GM21717 (cell line): ENCODE data around the gene DDIT4.
"Not testable (repeated sequence)": the region's sequence is repeated elsewhere in the genome, so short reads cannot be mapped to it uniquely, and the experiment has no call there.

Experiments used
- ATAC-seq: cut with Tn5 transposase; IDR thresholded peaks from one replicate; pipeline ENCODE4 v1.9.1; 2021; ENCODE audit warnings: mild to moderate bottlenecking, moderate library complexity; ENCODE audit not compliant: unreplicated experiment

DDIT4 gene

DNA sequence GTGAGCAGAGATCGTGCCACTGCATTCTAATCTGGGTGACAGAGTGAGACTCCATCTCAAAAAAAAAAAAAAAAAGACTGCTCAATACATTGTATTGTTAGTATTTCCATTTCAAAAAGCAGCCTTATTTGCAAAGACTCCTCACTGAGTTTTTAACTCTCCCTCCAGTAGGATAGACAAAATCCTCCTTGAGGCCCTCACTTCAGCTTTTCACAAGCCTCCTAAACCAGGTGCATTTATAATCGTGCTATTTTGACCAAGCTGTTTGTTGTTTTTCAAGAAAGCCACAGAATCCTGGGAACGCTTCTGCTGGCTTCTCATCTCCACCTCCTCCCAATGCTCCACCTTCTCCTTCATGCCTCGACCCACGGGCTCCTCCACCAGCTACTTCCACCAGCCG is 6.3 kb upstream of the DDIT4 start:
- ATAC-seq, result no peak

DNA sequence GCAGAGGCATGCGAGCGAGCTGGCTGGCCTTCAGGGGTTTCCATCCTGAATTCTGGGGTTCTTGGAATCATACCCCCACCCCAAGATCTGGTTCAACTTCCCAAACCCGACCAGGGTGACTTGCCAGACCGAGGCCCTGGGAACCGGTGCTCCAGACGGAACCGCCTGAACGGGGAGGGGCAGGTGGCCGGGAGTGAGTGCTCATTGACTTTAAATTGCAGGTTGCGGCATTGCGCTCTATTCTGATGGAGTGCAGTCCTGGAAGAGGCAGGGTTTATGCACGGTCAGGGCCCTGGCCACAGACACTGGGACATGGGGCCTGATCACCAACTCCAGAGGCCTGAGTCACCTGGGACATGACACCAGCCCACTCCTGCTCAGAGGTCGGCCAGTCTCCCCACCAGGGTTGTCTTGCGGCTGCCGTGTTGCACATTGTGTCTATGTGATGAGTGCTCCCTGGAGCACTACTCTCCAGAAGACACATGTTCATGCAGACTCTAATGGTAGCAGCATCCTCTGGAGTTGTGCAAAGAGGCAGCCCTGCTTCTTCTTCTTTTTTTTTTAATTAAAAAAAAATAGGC is 5.8 kb upstream of the DDIT4 start:
- ATAC-seq, result no peak

DNA sequence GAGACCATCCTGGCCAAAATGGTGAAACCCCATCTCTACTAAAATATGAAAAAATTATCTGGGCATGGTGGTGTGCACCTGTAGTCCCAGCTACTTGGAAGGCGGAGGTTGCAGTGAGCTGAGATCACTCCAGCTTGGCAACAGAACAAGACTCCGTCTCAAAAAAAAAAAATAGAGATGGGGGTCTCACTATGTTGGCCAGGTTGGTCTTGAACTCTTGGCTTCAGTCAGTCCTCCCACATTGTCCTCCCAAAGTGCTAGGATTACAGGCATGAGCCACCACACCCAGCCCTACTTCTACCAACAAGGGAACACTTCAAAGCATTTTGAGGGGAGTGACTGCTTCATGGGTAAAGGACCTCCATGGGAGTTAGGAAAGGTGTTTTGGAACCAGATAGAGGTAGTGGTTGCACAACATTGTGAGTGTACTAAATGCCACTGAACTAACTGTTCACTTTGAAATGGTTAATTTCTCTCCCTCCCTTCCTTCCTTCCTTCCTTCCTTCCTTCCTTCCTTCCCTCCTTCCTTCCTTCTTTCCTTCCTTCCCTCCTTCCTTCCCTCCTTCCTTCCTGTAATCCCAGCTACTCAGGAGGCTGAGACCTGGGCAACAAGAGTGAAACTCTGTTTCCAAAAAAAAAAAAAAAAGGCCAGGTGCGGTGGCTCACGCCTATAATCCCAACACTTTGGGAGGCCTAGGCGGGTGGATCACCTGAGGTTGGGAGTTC is 5.1 kb upstream of the DDIT4 start:
- ATAC-seq, result not testable (repeated sequence)

DNA sequence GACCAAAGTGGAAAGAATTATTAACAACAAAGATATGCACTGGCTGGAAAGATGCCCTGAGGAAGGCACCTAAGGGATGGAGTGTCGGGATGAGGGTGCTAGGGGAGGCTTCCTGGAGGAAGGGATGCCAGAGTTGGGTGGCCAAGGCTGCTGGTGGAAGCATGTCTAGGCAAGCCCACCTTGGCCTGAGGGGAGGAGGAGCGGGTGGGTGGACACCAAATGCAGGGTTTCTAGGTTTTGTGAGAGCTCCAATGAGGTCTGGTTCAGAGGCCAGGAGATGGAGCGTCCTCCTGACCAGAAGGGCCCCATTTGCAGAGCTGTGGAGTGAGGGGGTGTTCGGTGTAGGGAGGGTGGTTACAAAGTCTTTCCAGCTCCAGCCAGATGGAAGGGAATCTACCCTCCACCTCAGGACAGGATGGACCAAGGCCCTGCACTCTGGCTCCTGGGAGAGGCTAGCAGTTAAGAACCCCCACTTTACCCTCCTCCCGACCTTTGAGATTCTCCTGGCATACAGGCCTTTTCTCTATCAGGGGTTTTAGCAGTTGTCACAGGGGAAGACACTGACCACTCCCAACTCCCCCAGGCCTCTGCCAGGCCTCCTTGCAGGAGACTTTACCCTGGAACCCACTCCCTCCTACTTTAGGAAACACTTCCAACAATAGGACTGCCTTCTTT is 3.0 kb upstream of the DDIT4 start:
- ATAC-seq, result no peak

DNA sequence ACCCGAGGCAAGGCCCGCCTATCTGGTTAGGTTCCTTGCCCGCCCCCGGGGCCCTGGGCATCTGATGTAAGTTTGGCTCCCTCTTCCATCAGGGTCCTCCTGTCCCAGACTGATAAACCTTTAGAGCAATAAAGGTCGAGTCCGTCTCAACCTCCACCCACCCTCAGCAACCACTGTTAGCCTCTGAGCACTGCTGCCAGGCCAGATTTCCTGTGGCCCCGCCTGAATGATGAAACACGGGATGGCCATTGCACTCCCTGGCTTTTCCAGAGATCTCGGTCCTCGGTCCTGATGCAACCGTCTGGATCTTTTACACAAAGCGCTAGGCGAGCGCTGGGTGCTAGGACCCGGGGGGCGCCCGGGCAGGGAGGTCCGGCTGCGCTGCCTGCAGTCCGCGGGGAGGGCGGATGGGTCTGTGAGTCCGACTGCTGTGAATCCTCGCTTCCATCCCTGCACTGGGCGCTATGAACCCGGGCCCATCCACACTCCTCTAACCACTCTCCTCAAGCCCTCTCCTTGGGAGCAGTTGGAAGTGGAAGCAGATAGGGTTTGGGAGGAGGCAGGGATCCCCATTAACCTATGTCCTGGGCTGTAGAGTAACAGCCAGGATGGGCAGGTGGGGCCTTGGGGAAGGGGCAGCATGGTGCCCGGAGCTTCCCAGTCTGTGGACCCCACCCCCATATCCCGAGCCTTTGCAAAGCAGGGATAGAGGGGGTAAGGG is 875 bp upstream of the DDIT4 start:
- peak; percentile 18 for ATAC-seq

DNA sequence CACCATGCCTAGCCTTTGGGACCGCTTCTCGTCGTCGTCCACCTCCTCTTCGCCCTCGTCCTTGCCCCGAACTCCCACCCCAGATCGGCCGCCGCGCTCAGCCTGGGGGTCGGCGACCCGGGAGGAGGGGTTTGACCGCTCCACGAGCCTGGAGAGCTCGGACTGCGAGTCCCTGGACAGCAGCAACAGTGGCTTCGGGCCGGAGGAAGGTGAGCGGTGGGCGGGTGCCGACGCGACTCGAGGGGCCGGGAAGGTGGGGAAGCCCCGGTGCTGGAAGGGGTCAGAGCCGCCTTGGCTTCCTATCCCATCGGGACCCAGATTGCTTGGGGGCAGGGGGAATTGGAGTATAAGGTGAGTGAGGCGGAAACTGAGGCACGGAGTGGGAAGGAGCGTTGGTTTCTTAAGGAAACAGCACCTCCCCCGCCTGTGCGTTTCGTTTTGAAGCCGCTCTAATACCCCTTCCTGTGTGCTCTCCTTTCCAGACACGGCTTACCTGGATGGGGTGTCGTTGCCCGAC is 547 bp downstream of the DDIT4 start:
- no peak for ATAC-seq

DNA sequence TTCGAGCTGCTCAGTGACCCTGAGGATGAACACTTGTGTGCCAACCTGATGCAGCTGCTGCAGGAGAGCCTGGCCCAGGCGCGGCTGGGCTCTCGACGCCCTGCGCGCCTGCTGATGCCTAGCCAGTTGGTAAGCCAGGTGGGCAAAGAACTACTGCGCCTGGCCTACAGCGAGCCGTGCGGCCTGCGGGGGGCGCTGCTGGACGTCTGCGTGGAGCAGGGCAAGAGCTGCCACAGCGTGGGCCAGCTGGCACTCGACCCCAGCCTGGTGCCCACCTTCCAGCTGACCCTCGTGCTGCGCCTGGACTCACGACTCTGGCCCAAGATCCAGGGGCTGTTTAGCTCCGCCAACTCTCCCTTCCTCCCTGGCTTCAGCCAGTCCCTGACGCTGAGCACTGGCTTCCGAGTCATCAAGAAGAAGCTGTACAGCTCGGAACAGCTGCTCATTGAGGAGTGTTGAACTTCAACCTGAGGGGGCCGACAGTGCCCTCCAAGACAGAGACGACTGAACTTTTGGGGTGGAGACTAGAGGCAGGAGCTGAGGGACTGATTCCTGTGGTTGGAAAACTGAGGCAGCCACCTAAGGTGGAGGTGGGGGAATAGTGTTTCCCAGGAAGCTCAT is 1.1 kb downstream of the DDIT4 start:
- no peak for ATAC-seq

DNA sequence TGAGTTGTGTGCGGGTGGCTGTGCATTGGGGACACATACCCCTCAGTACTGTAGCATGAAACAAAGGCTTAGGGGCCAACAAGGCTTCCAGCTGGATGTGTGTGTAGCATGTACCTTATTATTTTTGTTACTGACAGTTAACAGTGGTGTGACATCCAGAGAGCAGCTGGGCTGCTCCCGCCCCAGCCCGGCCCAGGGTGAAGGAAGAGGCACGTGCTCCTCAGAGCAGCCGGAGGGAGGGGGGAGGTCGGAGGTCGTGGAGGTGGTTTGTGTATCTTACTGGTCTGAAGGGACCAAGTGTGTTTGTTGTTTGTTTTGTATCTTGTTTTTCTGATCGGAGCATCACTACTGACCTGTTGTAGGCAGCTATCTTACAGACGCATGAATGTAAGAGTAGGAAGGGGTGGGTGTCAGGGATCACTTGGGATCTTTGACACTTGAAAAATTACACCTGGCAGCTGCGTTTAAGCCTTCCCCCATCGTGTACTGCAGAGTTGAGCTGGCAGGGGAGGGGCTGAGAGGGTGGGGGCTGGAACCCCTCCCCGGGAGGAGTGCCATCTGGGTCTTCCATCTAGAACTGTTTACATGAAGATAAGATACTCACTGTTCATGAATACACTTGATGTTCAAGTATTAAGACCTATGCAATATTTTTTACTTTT is 1.8 kb downstream of the DDIT4 start:
- no peak for ATAC-seq

DNA sequence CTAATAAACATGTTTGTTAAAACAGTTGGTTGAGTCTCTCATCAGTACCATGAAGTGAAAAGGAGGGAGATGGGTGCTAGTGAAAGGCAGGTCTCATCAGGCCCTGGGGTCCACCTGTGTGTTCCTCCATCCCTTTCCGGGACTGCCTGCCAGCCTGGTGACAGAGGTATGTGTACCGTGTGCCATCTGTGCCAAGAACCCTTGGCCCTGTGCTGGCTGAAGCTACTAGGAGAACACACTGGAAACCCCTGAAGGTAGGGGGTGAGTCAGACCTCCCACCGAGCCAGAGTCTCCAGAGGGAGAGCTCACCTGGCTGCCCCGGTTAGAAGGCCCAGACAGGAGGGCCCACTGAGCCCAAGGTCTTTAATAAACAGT is 2.3 kb downstream of the DDIT4 start:
- ATAC-seq, result no peak

DNA sequence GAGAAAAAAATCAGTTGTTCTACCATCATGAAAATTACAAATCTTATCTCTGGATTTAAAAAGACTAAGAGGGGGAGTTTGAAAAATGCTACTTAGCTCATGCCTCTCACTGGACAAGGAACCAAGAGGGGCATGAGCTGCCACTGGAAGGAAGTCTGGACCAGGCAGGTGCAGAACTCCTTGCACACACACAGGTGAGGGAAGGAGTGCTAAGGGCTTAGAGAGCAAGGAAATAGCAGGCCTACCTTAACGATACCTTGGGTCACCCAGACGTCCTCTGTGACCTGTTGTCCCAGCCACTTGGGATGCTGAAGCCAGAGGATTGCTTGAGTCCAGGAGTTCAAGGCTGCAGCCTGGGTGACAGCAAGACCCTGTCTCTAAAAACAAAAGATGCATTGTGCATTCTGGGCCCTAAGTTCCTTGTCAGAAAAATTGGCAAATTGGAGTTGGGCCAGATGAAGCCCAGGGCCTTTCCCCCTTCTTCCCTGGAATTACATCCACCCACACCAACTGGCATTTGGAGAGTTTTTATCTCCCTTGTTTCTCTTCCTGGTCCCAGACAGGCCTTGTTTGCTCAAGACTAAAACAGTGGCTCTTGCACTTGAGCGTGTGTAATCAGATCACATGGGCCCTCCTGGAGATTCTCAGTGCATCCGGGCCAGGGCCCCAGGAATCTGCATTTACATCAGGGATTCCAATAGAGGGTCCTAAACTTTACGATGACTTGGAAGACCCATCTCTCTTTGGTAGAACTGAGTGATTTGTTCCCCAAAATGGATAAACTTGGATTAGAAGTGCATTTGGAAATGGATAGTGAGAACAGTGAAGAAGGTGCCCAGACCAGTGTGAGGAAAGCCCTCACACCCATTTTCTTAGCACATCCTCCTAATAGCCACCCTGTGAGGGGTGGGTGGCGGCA is 3.0 kb downstream of the DDIT4 start:
- ATAC-seq, result no peak

DNA sequence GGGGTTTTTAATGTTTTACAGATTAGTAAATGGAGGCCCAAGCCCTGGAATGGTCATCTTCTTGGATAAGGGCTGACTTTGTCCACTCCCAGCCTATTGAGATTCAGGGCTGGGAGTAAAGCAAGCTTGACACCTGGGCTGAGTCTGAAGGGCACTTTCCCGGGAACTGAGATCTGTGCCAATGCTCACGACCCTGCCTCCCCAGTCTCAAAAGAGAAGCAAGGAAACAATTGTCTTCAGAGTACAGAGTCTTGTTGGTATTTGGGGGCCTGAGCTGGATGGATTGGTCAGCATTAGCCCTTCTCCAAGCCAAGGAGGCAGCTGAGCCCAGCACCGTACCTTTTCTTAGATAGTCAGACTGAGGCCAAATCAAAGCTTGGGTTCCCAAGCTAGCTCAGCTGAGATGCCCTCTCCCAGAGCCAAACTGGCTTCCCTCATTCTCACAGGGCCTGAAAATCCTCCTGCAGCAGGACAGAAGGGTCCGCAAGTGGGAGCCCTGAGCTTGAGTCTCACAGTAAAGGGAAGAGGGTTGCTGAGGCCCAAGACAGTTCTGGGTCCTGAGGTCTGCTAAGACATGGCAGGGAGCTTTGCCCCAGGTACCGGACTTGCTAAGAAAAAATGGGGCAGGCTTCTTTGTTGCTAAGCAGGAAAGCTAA is 3.7 kb downstream of the DDIT4 start:
- no peak for ATAC-seq

DNA sequence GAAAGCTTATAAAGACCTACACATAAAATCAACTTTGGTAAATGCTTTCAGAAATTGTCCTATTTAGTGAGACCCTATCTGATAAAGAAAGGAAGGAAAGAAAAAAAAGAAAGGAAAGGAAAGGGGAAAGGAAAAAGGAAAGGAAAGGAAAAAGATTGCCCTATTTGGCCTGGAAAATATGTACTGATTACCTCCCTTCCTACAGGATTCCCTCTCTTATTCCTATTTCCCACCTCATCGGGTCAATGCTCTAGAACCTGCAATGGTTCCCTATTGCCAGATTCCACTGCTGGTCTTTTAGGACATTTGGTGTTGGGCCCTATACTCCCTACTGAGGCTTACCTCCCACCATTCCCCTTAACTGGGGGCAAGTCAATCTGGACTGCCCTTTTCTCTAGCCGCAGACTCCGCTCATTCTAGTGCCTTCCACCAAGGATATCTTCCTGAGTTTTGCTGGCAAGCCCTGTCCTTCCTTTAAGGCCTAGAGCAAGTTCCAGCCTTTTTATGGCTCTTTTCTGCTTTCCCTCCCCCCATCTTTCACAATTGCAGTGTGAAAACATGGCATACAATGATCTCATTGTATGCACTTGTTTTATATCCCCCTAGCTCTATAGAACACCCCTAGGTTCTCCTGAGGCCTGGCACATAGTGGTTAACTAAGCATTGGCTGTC is 4.4 kb downstream of the DDIT4 start:
- no peak for ATAC-seq

DNA sequence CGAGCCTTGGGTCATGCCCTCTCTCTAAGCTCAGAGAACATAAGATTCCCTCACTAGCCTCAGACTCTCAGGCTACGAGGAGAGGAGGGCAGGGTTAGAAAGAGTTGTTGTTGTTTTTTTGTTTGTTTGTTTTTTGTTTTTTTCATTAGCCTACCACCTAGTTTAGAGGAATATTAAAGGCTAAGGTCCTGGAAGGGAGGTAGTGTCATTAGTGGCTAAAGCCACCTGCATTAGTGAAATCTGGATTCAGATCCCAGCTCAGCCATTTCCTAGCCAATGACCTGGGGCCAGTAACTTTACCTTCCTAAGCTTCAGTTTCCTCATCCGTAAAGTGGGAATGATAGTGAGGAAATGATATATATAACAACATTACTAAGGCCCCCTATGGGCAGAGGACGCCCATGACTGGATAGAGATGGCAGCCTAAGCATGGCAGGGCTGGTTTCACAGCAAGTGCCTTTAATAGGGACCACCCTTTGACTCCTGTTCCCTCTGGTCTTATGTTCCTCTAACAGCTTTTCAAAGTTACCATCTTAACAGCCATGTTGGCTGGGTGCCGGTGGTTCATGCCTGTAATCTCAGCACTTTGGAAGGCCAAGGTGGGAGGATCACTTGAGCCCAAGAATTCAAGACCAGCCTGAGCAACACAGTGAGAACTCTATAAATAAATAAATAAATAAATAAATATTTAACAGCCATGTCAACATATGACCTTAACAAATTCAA is 5.1 kb downstream of the DDIT4 start:
- no peak for ATAC-seq

DNA sequence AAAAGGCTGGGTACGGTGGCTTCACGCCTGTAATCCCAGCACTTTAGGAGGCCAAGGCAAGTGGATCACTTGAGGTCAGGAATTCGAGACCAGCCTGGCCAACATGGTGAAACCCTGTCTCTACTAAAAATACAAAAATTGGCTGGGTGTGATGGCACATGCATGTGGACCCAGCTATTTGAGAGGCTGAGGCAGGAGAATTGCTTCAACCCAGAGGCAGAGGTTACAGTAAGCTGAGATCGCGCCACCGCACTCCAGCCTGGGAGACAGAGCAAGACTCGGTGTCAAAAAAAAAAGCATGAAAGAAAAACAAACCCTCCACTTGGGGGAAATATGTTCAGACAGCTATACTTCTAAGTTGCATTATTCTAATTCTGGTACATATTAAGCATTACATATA is 5.9 kb downstream of the DDIT4 start:
- ATAC-seq, result not testable (repeated sequence)

DNA sequence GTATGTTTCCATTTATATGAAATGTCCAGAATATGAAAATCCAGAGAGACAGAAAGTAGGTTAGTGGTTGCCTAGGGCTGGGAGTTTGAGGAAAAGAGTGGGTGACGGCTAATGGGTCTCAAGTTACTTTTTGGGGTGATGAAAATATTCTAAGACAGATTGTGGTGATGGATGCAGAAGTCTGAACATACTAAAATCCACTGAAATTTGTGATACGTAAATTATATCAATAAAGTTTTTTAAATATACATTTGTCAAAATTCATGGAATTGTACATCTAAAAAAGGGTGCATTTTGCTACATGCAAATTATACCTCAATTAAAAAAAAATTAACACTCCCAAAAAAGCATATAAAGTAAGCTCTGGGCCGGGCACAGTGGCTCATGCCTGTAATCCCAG is 9.4 kb downstream of the DDIT4 start:
- ATAC-seq, result no peak

DNA sequence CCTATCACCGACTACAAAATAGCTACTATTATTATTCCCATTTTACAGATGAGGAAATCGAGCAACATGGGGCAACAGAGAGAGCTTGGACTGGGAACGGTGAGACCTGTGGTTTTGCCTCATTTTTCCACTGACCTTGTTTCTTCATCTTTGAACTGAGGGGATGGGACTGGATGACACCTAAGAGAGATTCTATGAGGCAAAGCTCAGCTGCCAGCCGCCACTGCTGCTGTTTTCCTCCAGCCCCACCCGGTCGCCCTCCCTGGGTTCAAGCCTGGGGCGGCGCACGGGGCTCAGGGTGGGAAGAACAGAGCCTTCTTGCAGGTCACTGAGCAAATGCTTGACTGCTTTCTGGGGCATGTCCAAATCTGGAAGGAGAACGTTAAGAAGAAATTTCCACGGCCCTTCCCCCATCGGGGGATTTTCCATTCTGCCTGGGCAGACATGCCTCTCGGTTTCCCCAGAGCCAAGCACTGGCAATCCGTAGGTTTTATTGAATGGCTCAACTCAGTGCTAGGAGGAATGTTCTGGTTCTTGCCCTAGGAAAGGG is 12.3 kb downstream of the DDIT4 start:
- no peak for ATAC-seq

DNA sequence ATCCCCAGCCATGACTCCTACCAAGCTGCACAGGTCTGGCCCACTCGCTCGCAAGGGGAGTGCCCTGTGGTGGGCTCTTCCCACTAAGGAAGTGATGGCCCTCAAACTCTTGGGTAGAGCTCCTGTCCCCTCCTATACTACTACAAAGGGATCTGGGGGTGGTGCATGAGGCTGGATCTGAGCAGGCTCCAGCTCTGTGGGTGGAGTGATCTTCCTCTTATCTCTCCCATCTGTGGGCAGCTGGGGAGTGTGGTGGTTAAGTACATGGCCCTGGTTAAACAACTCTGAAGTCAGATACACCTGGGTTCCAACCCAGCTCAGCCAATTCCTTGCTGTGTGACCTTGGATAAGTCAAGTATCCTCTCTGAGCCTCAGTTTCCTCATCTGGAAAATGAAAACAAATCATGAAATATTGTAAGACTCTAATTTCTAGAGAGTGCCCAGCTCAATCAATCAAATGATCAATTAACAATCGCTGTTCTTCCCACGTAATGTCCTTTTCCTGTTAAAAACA is 17.4 kb downstream of the DDIT4 start:
- no peak for ATAC-seq
